ENCODE data around the gene BDH1.

BDH1 gene

DNA sequence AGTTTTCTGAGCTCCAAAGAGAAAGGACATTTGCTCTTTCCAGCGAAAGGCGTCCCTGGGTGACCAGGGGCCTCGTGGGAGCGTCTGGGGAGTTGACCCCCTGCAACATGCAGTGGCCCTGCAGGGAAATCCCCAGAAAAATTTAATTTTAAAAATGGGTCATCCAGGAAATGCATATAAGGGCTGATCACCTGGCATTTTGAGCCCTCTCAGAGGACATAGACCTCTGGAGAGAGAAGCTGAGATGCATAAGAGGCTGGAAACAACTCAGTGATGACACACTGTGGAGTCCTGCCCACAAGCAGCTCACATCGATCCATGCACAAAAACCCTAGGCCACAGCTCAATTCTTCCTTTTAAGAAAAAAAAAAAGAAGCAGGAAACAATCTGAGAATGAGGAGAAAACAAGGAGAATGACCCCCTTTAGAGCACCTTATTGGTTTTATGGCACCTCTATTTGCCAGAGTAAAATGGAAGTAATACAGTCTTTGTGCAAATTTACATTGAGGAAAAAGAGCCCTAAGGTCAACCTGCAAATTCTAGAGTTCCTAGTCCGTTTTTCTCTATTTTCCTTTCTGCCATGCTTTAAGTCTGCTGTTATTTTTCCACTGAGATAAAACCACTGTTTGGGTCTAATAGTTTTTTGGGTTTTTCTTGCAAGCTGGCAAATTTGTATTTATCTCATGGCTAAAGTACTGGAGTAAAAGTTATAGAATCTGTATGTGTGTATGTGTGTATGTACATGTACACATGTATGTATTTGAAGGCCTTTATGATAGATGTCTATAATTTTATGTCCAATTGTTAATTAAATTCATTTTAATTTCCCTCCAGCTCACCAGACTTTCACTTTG, 6.9 kb upstream of the BDH1 start:
- Histone ChIP-seq H3K27ac (ENCODE audit: low read length) (no peak overlapping the region), H3K9ac (ENCODE audit: low read length in 2 of 2) (no peak overlapping the region), H3K27me3 (ENCODE audit: control insufficient read depth in 1 of 2, insufficient read depth in 2 of 2, low read length in 2 of 2) (peaks cover 11 to 14% of the 10 kb centered on the region in 2 donors), H3K4me3 (ENCODE audit: low read length in 2 of 2) (no peak overlapping the region), H3K36me3 (ENCODE audit: control insufficient read depth in 2 of 2, insufficient read depth in 2 of 2, low read length in 2 of 2) (no peaks in the 10 kb centered on the region), H3K9me3 (ENCODE audit: control insufficient read depth in 2 of 2, low read length in 2 of 2) (no peaks in the 10 kb centered on the region), H3K4me1 (ENCODE audit: control insufficient read depth, insufficient read depth, low read length) (no peaks in the 10 kb centered on the region)

DNA sequence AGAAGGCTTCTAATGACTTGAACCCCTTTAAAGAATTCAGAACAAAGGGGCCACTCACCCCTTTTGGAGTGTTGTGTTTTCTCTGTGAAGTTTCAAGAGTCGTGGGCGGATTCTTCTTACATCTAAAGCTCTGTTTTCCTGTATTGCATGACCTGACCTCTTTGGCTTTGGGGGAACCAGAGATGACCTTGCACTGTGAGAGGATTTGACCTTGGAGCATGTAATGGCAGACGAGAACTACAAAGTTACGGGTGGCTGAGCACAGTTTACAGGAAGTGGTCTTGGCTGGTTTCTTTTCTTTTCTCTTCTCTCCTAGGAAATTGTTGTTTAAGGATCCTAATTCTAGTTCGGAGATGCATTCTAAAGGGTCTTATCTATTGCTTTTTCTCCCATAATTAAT, 6.2 kb upstream of the BDH1 start:
- H3K9me3 ChIP-seq (ENCODE audit: control insufficient read depth in 2 of 2, low read length in 2 of 2), result no peaks in the 10 kb centered on the region
- no peak overlapping the region for H3K27ac ChIP-seq (ENCODE audit: low read length)
- H3K9ac ChIP-seq (ENCODE audit: low read length in 2 of 2), result no peak overlapping the region
- H3K4me3 ChIP-seq (ENCODE audit: low read length in 2 of 2), result no peak overlapping the region
- no peaks in the 10 kb centered on the region for H3K36me3 ChIP-seq (ENCODE audit: control insufficient read depth in 2 of 2, insufficient read depth in 2 of 2, low read length in 2 of 2)
- H3K27me3 ChIP-seq (ENCODE audit: control insufficient read depth in 1 of 2, insufficient read depth in 2 of 2, low read length in 2 of 2), result peaks cover 10 to 11% of the 10 kb centered on the region in 2 donors
- H3K4me1 ChIP-seq (ENCODE audit: control insufficient read depth, insufficient read depth, low read length), result no peaks in the 10 kb centered on the region

DNA sequence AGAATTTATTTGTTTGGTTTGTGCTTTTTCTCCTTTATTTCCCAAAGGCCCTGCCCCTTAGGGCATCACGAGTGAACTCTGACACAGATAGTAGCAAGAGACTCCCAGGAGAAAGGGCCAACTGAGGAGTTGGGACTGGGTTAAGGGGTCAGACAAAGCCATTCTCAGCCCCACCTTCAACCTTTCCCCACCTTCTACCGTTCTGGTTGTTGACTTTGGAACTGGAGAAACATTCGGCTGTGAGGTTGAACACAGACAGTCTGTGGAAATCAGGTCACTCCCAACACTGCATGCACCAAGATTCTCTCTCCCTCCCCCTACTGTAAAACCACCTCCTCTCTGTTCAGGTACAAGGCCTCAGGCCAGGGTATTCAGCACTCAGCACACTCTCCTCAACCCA, 3.9 kb upstream of the BDH1 start:
- H3K27ac ChIP-seq (ENCODE audit: low read length), result no peak overlapping the region
- H3K9me3 ChIP-seq (ENCODE audit: control insufficient read depth in 2 of 2, low read length in 2 of 2), result no peaks in the 10 kb centered on the region
- H3K27me3 ChIP-seq (ENCODE audit: control insufficient read depth in 1 of 2, insufficient read depth in 2 of 2, low read length in 2 of 2), result peaks cover 11 to 12% of the 10 kb centered on the region in 2 donors
- H3K9ac ChIP-seq (ENCODE audit: low read length in 2 of 2), result no peak overlapping the region
- H3K4me3 ChIP-seq (ENCODE audit: low read length in 2 of 2), result no peak overlapping the region
- no peaks in the 10 kb centered on the region for H3K36me3 ChIP-seq (ENCODE audit: control insufficient read depth in 2 of 2, insufficient read depth in 2 of 2, low read length in 2 of 2)
- peaks cover 12% of the 10 kb centered on the region for H3K4me1 ChIP-seq (ENCODE audit: control insufficient read depth, insufficient read depth, low read length)

DNA sequence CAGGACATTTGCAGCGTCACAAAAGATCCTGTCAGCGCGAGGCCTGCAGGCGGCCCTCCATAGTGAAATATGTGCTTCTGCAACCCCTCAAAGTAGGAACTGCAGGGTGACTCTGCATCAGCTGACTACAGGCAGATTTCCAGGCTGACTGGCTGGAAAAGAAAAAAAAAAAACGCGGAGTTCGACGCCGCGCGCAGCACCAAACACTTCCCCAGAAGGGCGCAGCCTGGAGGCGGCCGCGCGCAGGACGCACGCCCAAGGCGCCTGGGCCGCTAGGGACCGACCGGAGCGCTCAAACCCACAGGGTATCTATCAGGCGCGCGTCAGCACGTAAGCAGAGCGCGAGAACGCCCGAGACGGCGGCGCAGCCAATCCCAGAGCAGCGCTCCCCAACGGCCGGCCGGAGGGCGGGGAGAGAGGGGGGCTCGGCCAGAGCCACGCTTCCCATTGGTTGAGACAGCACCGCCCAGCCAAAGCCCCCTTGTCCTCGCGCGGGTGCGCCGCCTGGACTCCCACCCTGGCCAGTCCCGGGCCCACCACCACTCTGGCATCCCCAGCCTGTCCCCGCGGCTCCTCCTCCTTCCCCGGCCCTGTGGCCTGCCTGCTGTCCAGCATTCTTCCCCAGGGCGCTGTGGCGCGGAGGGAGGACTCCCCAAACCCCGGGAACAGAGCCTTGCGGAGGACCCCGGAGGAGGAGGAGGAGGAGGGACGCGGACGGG, 1.0 kb downstream of the BDH1 start:
- H3K27me3 ChIP-seq (ENCODE audit: control insufficient read depth in 1 of 2, insufficient read depth in 2 of 2, low read length in 2 of 2), result peaks cover 5 to 10% of the 10 kb centered on the region in 2 donors
- no peaks in the 10 kb centered on the region for H3K36me3 ChIP-seq (ENCODE audit: control insufficient read depth in 2 of 2, insufficient read depth in 2 of 2, low read length in 2 of 2)
- H3K9ac ChIP-seq (ENCODE audit: low read length in 2 of 2), result peak overlapping the region; percentile 80 to 93
- peak overlapping the region; percentile 88 to 93 for H3K4me3 ChIP-seq (ENCODE audit: low read length in 2 of 2)
- no peaks in the 10 kb centered on the region for H3K9me3 ChIP-seq (ENCODE audit: control insufficient read depth in 2 of 2, low read length in 2 of 2)
- H3K4me1 ChIP-seq (ENCODE audit: control insufficient read depth, insufficient read depth, low read length), result peaks cover 29% of the 10 kb centered on the region
- peak overlapping the region; percentile 97 for H3K27ac ChIP-seq (ENCODE audit: low read length)

DNA sequence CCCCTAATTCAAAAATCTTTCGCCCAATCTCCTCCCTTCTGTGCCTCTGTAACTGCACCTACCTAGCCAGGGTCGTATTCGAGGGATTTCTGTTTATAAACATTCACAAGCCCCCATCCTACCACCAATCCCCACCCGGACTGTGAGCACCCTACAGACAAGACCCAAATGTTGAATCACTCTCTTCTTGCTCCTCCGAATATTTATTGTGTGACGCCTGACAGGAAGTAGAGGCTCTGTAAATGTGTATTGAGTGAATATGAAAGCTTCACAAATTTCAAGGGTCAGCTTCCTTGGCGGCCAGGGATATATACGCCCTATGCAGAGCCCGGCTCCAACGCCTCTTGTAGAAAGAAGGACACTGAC, 1.6 kb downstream of the BDH1 start:
- Histone ChIP-seq H3K9me3 (ENCODE audit: control insufficient read depth in 2 of 2, low read length in 2 of 2) (no peaks in the 10 kb centered on the region), H3K9ac (ENCODE audit: low read length in 2 of 2) (peak overlapping the region; percentile 44 to 90), H3K4me1 (ENCODE audit: control insufficient read depth, insufficient read depth, low read length) (peaks cover 33% of the 10 kb centered on the region), H3K4me3 (ENCODE audit: low read length in 2 of 2) (peak overlapping the region; percentile 74 to 93), H3K27me3 (ENCODE audit: control insufficient read depth in 1 of 2, insufficient read depth in 2 of 2, low read length in 2 of 2) (peaks cover 0 to 8% of the 10 kb centered on the region in 2 donors), H3K27ac (ENCODE audit: low read length) (peak overlapping the region; percentile 97), H3K36me3 (ENCODE audit: control insufficient read depth in 2 of 2, insufficient read depth in 2 of 2, low read length in 2 of 2) (no peaks in the 10 kb centered on the region)

DNA sequence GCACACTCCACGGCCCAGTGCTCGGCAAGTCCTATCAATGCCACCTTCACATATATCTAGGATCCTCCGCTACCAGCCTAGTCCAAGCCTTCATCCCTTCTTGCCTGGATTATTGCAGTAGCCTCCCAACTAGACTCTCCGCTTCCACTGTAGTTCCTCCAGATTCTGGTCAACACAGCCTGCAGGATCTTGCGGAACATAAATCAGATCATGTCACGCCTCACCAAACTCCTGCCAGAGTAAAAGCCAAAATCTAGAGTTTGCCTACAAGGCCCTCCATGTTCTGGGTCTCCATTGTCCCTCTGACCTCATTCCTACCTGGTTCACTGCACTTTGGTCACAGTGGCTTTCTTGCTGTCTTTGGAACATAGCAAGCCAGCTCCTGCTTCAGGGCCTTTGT, 3.6 kb downstream of the BDH1 start:
- H3K9ac ChIP-seq (ENCODE audit: low read length in 2 of 2), result no peak overlapping the region
- H3K4me3 ChIP-seq (ENCODE audit: low read length in 2 of 2), result no peak overlapping the region
- H3K27ac ChIP-seq (ENCODE audit: low read length), result no peak overlapping the region
- H3K4me1 ChIP-seq (ENCODE audit: control insufficient read depth, insufficient read depth, low read length), result peaks cover 40% of the 10 kb centered on the region
- H3K36me3 ChIP-seq (ENCODE audit: control insufficient read depth in 2 of 2, insufficient read depth in 2 of 2, low read length in 2 of 2), result no peaks in the 10 kb centered on the region
- H3K27me3 ChIP-seq (ENCODE audit: control insufficient read depth in 1 of 2, insufficient read depth in 2 of 2, low read length in 2 of 2), result peaks cover 0 to 2% of the 10 kb centered on the region in 2 donors
- H3K9me3 ChIP-seq (ENCODE audit: control insufficient read depth in 2 of 2, low read length in 2 of 2), result no peaks in the 10 kb centered on the region

DNA sequence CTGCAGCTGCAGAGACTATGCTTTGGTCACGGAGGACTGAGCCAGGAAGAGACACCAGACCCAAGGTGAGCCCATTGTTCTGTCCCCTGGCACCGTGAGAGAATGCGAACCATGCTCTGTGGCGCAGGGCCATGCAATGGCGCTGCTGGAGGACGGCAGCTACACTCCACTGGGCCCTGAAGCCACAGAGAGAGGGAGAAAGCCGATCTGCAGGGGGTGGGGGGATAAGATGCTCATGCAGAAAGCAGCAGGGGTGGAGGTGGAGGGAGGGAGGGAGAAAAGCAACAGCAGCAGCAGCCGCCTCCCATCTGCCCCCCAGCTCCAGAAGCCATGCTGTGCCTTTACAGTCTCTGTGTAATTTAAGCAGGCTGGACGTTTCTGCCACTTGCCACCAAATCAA, 5.3 kb downstream of the BDH1 start:
- peaks cover 33% of the 10 kb centered on the region for H3K4me1 ChIP-seq (ENCODE audit: control insufficient read depth, insufficient read depth, low read length)

DNA sequence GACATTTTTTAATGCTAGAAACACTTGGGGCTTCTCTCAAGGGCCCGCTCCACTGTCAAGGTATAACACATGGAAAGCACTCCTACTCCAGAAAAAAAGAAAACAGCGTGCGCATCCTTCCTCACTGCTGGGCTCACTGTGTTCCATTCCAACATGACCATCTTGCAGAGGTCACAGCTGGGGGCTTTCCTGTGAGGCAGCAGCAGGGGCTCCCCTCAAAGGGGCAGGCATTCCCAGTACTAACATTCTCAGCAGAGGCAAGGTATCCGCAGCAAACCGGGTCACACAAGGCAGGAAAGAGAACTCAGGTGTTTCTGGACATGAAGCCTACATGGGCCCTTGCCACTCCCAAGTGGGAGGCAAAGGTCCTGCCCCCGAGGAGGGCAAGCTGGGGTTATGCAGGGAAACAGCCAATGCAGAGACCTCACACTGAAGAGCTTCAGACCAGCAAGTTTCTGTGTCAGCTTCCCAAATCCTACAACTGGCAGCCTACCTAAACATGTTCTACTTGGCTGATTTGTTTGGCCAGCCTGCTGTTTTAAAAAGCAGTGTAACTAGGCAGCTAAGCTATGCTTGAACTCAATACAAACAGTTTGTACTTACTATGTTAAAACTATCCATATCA, 6.4 kb downstream of the BDH1 start:
- Histone ChIP-seq H3K4me3 (ENCODE audit: low read length in 2 of 2) (no peak overlapping the region), H3K27me3 (ENCODE audit: control insufficient read depth in 1 of 2, insufficient read depth in 2 of 2, low read length in 2 of 2) (no peaks in the 10 kb centered on the region), H3K36me3 (ENCODE audit: control insufficient read depth in 2 of 2, insufficient read depth in 2 of 2, low read length in 2 of 2) (peaks cover 0 to 3% of the 10 kb centered on the region in 2 donors), H3K4me1 (ENCODE audit: control insufficient read depth, insufficient read depth, low read length) (peaks cover 25% of the 10 kb centered on the region), H3K27ac (ENCODE audit: low read length) (peak overlapping the region; percentile 55), H3K9me3 (ENCODE audit: control insufficient read depth in 2 of 2, low read length in 2 of 2) (no peaks in the 10 kb centered on the region), H3K9ac (ENCODE audit: low read length in 2 of 2) (no peak overlapping the region)

More for the DNA sequence above, 5.3 kb downstream of the BDH1 start:
- Histone ChIP-seq H3K9me3 (ENCODE audit: control insufficient read depth in 2 of 2, low read length in 2 of 2) (no peaks in the 10 kb centered on the region), H3K4me3 (ENCODE audit: low read length in 2 of 2) (no peak overlapping the region), H3K27ac (ENCODE audit: low read length) (no peak overlapping the region), H3K36me3 (ENCODE audit: control insufficient read depth in 2 of 2, insufficient read depth in 2 of 2, low read length in 2 of 2) (peaks cover 0 to under 1% of the 10 kb centered on the region in 2 donors), H3K9ac (ENCODE audit: low read length in 2 of 2) (no peak overlapping the region), H3K27me3 (ENCODE audit: control insufficient read depth in 1 of 2, insufficient read depth in 2 of 2, low read length in 2 of 2) (no peaks in the 10 kb centered on the region)

DNA sequence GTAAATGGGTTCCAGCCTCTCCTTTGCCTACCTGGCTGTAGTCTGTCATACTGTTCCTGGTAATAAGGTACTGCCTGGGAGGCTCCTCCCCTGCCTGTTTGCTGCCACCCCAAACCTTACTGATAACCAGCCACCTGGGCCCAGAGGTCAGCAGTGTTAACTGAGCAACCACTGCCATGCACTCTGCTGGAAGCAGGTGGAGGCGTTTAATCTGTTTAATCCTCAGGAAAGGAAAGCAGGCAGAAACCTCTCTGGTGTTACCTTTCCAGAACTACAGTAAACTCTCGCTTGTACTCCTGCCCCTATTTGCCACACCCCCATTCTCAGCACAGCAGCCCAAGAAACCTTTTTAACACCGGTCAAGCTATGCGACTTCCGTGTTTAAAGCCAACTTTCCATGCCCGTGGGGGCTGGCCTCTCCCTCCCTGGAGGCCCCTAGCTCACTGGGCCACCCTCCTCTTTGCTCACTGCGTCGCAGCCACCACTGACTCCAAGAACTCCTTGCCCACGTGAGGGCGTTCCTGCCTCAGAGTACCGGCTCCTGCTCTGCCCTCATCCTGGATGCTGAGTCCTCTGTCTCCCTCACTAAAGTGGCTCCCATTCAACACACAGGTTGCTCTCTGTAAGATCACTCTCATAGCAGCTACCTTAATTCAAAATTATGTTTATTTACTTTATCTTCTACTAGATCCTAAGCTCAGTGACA, 8.3 kb downstream of the BDH1 start:
- Histone ChIP-seq H3K9me3 (ENCODE audit: control insufficient read depth in 2 of 2, low read length in 2 of 2) (no peaks in the 10 kb centered on the region), H3K27ac (ENCODE audit: low read length) (no peak overlapping the region), H3K4me1 (ENCODE audit: control insufficient read depth, insufficient read depth, low read length) (peaks cover 20% of the 10 kb centered on the region), H3K36me3 (ENCODE audit: control insufficient read depth in 2 of 2, insufficient read depth in 2 of 2, low read length in 2 of 2) (peaks cover 0 to 6% of the 10 kb centered on the region in 2 donors), H3K27me3 (ENCODE audit: control insufficient read depth in 1 of 2, insufficient read depth in 2 of 2, low read length in 2 of 2) (no peaks in the 10 kb centered on the region), H3K4me3 (ENCODE audit: low read length in 2 of 2) (no peak overlapping the region), H3K9ac (ENCODE audit: low read length in 2 of 2) (no peak overlapping the region)

DNA sequence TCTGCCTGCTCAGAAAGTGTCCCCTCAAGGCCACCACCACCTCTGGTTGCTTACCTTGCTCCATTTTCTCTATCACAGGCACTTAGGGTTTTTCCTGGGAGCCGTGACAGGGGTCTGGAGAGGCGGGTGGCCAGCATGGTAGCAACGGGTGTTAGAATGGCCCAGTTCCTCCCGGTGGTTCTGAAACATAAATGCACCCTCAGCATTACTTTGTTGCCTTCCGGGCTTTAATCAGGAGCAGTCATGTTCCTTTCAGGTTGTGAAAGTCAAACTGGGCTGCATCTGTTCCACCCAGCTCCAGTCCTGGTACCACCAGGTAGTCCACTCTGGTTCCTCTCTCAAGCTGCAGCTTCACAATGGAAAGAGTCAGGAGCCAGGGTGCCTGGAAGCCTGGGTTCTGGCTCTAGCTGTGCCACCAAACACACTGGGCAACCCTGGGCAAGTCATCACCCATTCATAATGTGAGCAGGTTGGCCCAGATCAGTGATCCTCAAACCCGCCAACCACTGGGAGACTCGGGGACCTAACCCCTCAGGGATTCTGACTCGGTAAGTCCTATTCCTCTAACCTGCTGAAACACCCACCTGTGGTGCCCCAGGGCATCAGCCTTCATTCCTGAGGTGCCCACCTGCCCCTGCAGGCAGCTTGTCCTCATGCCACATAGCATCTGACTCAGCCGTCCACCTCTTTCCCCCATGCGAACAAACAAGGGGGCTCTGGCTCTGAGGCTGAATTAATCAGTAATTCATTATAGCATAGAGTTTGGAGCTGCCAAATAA, 9.3 kb downstream of the BDH1 start:
- H3K9ac ChIP-seq (ENCODE audit: low read length in 2 of 2), result no peak overlapping the region
- H3K4me1 ChIP-seq (ENCODE audit: control insufficient read depth, insufficient read depth, low read length), result peaks cover 20% of the 10 kb centered on the region
- no peaks in the 10 kb centered on the region for H3K9me3 ChIP-seq (ENCODE audit: control insufficient read depth in 2 of 2, low read length in 2 of 2)
- H3K27ac ChIP-seq (ENCODE audit: low read length), result no peak overlapping the region
- H3K36me3 ChIP-seq (ENCODE audit: control insufficient read depth in 2 of 2, insufficient read depth in 2 of 2, low read length in 2 of 2), result peaks cover 0 to 6% of the 10 kb centered on the region in 2 donors
- no peaks in the 10 kb centered on the region for H3K27me3 ChIP-seq (ENCODE audit: control insufficient read depth in 1 of 2, insufficient read depth in 2 of 2, low read length in 2 of 2)
- H3K4me3 ChIP-seq (ENCODE audit: low read length in 2 of 2), result no peak overlapping the region

All from stomach smooth muscle (tissue), 2 donors.